Mesodermal cell (in vitro differentiated cells): ENCODE measurements around the gene PDZD2.

Experiments
- H3K27ac ChIP-seq: 2 replicates; pipeline ENCODE4 v1.7.0; 2013; ENCODE audit warnings: mild to moderate bottlenecking, low read depth, low read length, moderate library complexity; ENCODE audit not compliant: severe bottlenecking
- H3K36me3 ChIP-seq: 2 replicates; pipeline ENCODE4 v1.7.1; 2013; ENCODE audit warnings: mild to moderate bottlenecking, low read length, moderate library complexity; ENCODE audit not compliant: control insufficient read depth, insufficient read depth
- H3K4me1 ChIP-seq: one replicate; pipeline ENCODE4 v1.7.1; 2013; ENCODE audit warnings: mild to moderate bottlenecking, low read length; ENCODE audit not compliant: insufficient read depth, control insufficient read depth, poor library complexity, severe bottlenecking
- H3K4me3 ChIP-seq: 2 replicates; pipeline ENCODE4 v1.7.0; 2013; ENCODE audit warnings: low read length, control low read depth, mild to moderate bottlenecking; ENCODE audit not compliant: insufficient read depth, poor library complexity, severe bottlenecking; ENCODE audit errors: extremely low read depth
- H3K9me3 ChIP-seq: 2 replicates; pipeline ENCODE4 v1.7.1; 2013; ENCODE audit warnings: mild to moderate bottlenecking, low read length, moderate library complexity; ENCODE audit not compliant: control insufficient read depth
- WGBS, 2 experiments: methylation state at CpG; one replicate each; pipeline ENCODE4 v1.1.5; 2013; ENCODE audit warnings: missing lambda C conversion rate in 2 of 2; ENCODE audit not compliant: insufficient coverage in 2 of 2; 5-methylcytosine and 5-hydroxymethylcytosine counted together

PDZD2 gene

GRCh38 chr5:32020946-32021345, 382.0 kb downstream of the PDZD2 start:
- WGBS, 2 experiments = 76 to 89% methylated on average over 1 to 2 of the region's 7 CpGs
- Histone ChIP-seq H3K27ac (no peak overlapping the region), H3K36me3 (no peaks in the 10 kb centered on the region), H3K9me3 (no peaks in the 10 kb centered on the region), H3K4me3 (no peak overlapping the region), H3K4me1 (no peaks in the 10 kb centered on the region)

- 90 to 100% methylated on average over 2 to 3 of the region's 3 CpGs for WGBS, 2 experiments
- H3K4me1 ChIP-seq = no peaks in the 10 kb centered on the region
Observed at GRCh38 chr5:32021771-32022170, 382.8 kb downstream of the PDZD2 start.

GRCh38 chr5:32022638-32023037, 383.7 kb downstream of the PDZD2 start:
- Histone ChIP-seq H3K4me1 (peaks cover 3% of the 10 kb centered on the region), H3K4me3 (no peak overlapping the region), H3K9me3 (no peaks in the 10 kb centered on the region), H3K36me3 (no peaks in the 10 kb centered on the region), H3K27ac (no peak overlapping the region)
- 90 to 93% methylated on average over 2 of the region's 2 CpGs for WGBS, 2 experiments

More at GRCh38 chr5:32021771-32022170, 382.8 kb downstream of the PDZD2 start:
- no peak overlapping the region for H3K4me3 ChIP-seq
- H3K27ac ChIP-seq = no peak overlapping the region
- H3K36me3 ChIP-seq = no peaks in the 10 kb centered on the region
- H3K9me3 ChIP-seq = no peaks in the 10 kb centered on the region

GRCh38 chr5:32023816-32024215, 384.9 kb downstream of the PDZD2 start:
- peaks cover 6% of the 10 kb centered on the region for H3K4me1 ChIP-seq

DNA sequence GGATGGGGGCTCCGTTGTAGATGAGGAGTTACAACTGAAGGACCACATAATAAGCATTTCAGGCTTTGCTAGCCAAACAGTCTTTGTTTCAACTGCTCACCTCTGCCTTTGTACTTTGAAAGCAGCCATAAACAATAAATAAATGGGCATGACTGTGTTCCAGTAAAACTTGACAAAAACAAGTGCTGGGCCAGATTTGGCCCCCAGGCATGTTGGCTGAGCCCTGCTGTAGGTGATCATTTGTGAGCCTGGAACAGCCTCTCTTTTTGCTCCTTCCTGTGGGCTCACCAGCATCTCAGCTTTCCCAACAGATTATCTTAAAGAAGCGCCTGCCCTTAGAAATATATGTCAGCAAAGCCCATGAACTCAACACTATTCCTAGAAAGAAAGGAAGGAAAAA, 385.8 kb downstream of the PDZD2 start:
- 60 to 100% methylated on average over 1 of the region's 2 CpGs for WGBS, 2 experiments
- peaks cover 8% of the 10 kb centered on the region for H3K4me1 ChIP-seq
- no peak overlapping the region for H3K4me3 ChIP-seq
- H3K27ac ChIP-seq = no peak overlapping the region
- H3K36me3 ChIP-seq = no peaks in the 10 kb centered on the region
- no peaks in the 10 kb centered on the region for H3K9me3 ChIP-seq

More at GRCh38 chr5:32023816-32024215, 384.9 kb downstream of the PDZD2 start:
- H3K4me3 ChIP-seq = no peak overlapping the region
- 87 to 91% methylated on average over 8 of the region's 8 CpGs for WGBS, 2 experiments
- H3K9me3 ChIP-seq = no peaks in the 10 kb centered on the region
- H3K27ac ChIP-seq = no peak overlapping the region
- H3K36me3 ChIP-seq = no peaks in the 10 kb centered on the region

DNA sequence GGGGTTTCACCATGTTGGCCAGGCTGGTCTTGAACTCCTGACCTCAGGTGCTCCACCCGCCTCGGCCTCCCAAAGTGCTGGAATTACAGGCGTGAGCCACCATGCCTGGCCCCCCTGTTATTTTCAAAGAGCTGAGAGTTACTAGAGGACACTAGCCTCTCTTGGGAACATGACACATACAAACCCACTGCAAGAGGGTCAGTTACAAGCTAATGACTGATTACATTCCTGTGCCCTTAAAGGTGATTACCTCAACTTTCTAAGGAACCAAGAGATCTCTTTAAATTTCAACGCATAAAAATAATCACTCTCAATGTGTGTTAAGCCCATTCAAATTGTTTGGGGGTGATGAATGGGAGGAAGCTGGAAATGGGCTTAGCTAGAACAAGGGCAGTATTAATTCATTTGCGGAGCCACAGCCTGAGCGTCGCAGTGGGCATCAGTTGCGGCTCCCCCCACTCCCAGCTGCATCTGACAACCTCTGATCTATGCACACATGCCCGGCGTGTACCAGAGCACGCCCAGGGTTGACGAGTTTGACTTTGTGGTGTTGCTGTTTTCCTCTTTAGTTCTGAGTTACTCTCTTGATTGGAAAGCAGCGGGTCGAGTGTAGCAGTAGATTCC, 388.3 kb downstream of the PDZD2 start:
- no peaks in the 10 kb centered on the region for H3K9me3 ChIP-seq
- H3K4me3 ChIP-seq = no peak overlapping the region
- H3K27ac ChIP-seq = peak overlapping the region; percentile 86
- H3K4me1 ChIP-seq = peaks cover 20% of the 10 kb centered on the region
- 80 to 86% methylated on average over 9 to 13 of the region's 14 CpGs for WGBS, 2 experiments
- H3K36me3 ChIP-seq = no peaks in the 10 kb centered on the region

DNA sequence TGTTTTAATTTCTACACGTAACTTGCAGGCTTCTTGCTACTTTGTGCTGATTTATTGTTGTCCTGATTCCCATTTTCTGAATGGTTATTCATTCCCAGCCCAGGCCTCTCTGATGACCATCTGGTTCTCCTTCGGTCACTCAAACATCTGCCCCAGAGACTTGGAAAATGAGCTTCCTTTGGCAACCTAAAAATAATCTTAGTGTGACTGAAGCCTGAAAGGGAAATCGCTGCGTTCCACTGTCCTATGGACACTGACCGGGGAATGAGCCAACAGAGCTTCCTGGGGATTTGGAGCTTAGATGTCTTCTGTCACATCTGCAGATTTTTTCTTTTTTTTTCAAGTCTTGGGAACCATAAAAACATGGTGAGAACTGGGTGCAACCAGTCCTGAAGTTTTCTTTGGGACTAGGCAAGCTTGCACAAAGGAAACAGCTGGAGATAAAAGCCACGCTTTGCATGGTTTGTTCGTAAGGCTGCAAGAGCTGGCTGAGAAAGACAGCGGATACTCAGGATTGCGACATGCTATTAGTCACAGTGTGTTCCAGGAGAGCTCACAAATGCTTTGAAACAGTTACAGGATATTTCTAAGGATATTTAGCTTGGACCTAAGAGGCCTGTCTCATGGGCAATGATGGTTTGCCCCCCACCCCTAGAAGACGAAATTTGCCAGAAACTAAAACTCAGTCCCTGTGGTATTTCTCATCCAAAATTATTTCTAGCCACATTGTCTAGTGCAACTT, 389.0 kb downstream of the PDZD2 start:
- Histone ChIP-seq H3K36me3 (no peaks in the 10 kb centered on the region), H3K4me1 (peaks cover 20% of the 10 kb centered on the region), H3K9me3 (no peaks in the 10 kb centered on the region), H3K27ac (peak overlapping the region; percentile 86), H3K4me3 (no peak overlapping the region)
- WGBS, 2 experiments = 43 to 56% methylated on average over 7 to 9 of the region's 10 CpGs

DNA sequence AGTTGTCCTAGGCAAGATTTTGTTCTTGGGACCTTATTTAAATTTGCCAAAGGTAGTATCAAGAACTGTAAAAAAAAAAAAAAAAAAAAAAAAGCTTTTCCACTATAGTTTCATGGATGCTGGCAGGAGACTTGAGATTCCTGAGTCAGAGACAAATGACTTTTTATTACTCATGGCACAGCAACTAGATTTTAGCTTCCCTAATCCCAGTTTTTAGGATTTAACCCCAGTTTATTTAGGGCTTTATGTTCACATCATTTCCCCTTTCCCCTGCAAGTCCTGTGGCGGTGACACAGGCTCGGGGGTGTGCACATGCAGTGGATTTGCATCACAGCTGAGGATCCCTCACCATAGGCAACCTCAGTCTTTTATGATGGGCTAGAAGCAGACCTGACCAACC, 390.3 kb downstream of the PDZD2 start:
- no peak overlapping the region for H3K27ac ChIP-seq
- no peaks in the 10 kb centered on the region for H3K9me3 ChIP-seq
- 94% methylated on average over 2 of the region's 2 CpGs; no CpG with 5 or more reads in 1 of the 2 experiments for WGBS, 2 experiments
- H3K4me1 ChIP-seq = peaks cover 20% of the 10 kb centered on the region
- H3K36me3 ChIP-seq = no peaks in the 10 kb centered on the region
- no peak overlapping the region for H3K4me3 ChIP-seq

DNA sequence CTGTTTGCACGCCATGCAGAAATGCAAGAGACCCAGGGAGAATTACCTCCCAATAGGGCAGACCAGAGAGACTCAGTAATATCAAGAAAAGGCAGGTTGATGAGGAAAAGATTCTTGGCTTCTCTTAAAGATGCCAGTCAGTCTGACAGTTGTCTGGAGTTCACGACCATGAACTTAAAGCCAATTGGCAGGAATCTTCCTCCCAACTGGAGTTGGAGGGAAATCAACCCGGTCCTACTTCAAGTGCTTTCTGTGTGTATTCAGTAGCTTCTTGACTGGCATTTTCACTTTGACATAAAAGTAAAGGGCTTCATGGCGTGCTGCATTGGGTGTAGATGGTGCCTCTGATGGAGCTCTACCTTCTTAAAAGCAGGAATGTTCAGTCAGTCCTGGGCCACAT, 390.9 kb downstream of the PDZD2 start:
- WGBS, 2 experiments = 89 to 100% methylated on average over 3 of the region's 4 CpGs
- no peak overlapping the region for H3K27ac ChIP-seq
- H3K36me3 ChIP-seq = no peaks in the 10 kb centered on the region
- H3K9me3 ChIP-seq = no peaks in the 10 kb centered on the region
- no peak overlapping the region for H3K4me3 ChIP-seq
- peaks cover 20% of the 10 kb centered on the region for H3K4me1 ChIP-seq

- H3K4me1 ChIP-seq = peaks cover 20% of the 10 kb centered on the region
- WGBS, 2 experiments = 83 to 100% methylated on average over 1 to 2 of the region's 3 CpGs
- H3K4me3 ChIP-seq = no peak overlapping the region
- no peak overlapping the region for H3K27ac ChIP-seq
- H3K9me3 ChIP-seq = no peaks in the 10 kb centered on the region
- no peaks in the 10 kb centered on the region for H3K36me3 ChIP-seq
Observed at GRCh38 chr5:32030222-32030621, 391.3 kb downstream of the PDZD2 start.

DNA sequence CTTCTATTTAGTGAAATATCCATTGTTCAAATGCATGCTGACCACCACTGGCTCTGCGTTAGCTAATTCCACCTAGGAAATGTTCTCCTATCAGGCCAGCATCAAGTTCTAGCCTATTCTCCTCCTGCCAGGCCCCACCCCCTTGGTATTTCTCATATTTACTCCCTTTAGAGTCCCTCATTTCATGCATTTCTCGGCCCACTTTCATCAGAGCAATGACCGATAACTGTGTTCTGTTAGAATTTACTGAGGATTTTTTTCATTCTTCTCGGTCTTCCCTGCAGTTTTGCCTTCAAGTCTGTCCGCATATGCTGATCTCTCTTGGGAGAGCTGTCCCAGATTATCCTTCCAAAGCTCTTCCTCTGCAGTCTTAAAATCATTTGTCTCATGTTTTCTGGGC, 391.8 kb downstream of the PDZD2 start:
- H3K4me1 ChIP-seq = peaks cover 20% of the 10 kb centered on the region
- no peaks in the 10 kb centered on the region for H3K36me3 ChIP-seq
- H3K9me3 ChIP-seq = no peaks in the 10 kb centered on the region
- H3K4me3 ChIP-seq = no peak overlapping the region
- no peak overlapping the region for H3K27ac ChIP-seq
- WGBS, 2 experiments = 81 to 85% methylated on average over 3 of the region's 5 CpGs
